HG03521 (cell line): ENCODE data around the gene WDR64.

Experiments
- ATAC-seq: cut with Tn5 transposase; IDR thresholded peaks from one replicate; pipeline ENCODE4 v1.9.1; 2021; ENCODE audit warnings: mild to moderate bottlenecking, moderate library complexity; ENCODE audit not compliant: unreplicated experiment

The WDR64 gene

GRCh38 chr1:241652012-241652411, at the start of gene WDR64:
Gene WDR64 (plus strand): TSS chr1:241652281. CDS start chr1:241652485, 204 bp downstream.
- no peak for ATAC-seq

DNA sequence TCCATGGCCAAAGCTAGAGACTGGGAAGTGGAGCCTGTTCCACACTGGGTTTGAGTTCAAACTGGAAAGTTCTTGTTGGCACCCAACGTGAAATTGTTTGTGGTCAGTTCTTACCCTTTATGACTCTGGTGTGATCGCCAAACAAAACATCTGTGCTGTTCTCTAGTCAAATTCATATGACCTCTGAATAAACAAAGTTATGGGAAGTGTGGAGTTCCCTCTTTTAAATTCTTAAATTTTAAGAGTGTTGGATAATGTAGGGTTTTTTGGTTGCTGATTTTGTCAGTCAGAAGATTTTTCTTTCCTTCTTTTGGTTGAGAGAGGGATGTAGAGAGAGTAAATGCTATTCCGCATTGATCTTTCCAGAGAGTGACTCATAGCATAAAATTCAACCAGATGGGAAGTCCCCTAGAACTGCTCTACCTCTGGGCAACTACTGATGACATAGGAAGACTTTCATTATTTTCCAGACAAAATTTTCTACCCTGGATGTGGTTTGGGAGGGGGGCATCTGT, 48.3 kb upstream of the WDR64 start:
- no peak for ATAC-seq

- ATAC-seq = no peak
Measured at GRCh38 chr1:241605146-241605805, 46.8 kb upstream of the WDR64 start.

DNA sequence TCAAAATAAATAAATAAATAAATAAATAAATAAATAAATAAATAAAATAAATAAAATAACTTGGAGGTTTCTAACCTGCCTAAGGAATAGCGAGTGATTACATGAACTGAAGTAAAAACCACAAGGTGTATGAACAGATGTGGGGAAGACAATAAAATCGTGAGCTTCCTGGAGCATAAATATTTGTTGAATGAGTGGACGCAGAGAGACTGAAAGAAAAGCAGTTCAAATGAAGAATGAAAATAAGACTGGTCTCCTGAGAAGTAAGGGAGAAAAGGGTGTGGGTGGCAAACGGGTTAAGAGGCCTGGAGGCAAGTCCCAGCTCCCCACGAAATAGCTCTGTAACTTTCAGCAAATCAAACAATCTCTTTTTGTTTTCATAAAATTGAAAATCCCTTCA, 45.5 kb upstream of the WDR64 start:
- no peak for ATAC-seq

DNA sequence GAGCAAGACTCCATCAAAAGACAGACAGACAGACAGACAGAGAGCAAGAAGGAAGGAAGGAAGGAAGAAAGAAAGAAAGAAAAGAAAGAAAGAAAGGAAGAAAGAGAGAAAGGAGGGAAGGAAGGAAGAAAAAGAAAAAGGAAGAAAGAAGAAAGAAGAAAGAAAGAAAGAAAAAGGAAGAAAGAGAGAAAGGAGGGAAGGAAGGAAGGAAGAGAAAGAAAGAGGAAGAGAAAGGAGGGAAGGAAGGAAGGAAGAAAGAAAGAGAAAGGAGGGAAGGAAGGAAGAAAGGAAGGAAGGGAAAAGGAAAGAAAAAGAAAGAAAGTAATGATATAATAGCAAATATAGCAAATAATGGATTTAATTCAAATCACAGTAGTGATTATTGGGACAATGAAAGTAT, 44.6 kb upstream of the WDR64 start:
- no peak for ATAC-seq

DNA sequence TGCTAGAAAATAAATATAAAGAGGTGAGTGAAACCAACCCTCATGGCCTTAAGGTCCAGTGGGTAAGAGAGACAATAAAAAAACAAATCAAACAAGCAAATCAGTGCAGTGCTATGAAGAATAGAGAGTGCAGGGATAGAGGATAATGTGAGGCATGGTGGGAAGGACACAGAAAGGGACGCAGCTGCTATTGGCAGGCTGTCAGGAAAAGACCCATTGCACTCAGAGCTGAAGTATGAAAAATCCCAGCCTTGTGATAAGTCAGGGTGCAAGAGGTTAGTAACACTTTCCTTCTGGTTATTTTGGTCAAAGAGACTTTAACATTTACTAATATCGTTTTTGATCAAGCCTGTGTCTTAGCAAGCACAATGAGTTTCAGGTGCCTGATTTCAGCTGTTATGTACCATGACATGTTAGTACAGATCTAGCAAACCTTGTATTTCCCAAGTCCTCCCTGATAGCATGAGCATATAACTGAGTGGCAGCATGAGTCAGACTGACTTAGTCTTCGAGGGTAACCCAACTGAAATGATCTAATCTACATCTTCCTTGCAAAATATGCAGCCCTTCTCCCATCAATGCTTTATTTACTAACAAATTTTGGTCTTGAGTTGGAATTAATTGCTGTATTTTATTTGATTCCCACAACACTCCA, 43.6 kb upstream of the WDR64 start:
- no peak for ATAC-seq

- no peak for ATAC-seq
Measured at GRCh38 chr1:241610056-241610815, 41.8 kb upstream of the WDR64 start.

DNA sequence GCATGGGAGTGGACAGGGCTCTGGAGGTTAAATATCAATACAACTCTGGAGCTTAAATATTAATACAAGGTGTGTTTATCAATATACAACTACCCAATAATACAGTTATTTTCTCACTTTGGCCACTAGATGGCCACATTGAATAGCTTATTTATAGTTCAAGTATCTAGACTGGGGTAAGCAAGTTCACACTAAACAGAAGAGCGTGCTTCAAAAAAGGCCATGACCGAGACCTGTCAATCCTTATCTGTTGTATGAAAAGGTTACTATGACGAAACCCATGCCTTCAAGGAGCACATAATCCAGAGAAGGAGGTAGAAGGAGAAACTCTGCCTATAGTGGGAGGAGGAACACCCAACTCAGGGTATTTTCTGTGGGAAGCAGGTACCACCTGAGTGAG, 41.0 kb upstream of the WDR64 start:
- peak; percentile 88 for ATAC-seq

DNA sequence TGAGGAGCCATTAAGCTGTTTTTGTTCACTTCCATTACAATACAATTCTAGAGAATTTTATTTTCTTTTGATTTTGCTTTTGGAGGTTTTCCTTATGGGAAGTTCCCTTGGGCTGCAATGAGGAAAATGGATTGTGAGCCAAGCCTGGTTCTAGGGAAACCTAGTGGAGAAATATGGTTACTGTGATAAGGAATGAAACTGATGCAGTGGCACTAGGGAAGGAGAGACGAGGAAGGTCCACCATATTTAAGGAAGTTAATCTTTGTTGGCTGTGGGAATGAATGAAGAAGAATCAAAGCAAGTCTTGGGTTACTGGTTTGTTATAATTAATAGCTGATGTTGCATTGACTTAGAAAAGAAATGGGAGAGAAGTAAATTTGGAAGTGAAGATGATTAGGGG, 40.3 kb upstream of the WDR64 start:
- no peak for ATAC-seq

DNA sequence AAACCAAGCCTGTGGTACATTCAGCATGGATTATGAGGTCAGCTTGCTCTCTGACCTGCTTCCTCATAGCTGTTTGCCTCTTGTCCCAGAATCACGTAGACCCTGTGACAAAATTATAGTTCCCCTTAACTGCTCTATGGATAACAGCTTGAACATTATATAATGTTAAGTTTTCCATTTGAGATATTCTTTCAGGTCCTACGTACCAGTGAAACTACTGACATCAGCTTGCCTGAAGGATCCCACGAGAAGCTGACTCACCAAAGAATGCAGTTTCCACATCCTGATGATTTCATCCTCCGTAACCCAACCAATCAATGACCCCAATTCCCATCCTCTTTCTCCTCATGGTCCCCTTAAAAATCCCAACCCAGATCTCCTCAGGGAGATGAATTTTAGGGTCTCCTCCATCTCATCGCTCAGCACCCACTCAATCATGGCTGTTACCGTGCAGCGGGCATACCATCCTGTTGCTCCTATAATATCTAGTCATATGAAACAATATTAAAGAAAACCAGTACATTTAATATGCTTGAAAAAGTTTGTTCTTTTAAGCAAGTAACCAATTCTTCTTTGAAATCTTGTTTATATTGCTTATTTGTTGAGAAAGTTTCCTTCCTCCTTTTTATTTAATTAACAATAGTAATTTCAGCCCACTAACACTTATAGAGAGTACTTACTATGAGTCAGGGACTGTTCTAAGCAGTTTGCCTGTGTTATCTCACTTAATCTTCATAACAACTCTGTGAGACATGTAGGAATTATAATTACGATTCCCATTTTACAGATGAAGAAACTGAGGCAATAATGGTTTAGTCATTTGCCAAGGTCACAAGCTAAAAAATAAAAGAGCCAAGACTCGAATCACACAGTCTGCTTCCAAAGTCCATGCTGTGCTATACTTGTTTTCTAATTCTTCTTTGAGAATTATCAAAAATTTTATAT, 39.3 kb upstream of the WDR64 start:
- no peak for ATAC-seq

DNA sequence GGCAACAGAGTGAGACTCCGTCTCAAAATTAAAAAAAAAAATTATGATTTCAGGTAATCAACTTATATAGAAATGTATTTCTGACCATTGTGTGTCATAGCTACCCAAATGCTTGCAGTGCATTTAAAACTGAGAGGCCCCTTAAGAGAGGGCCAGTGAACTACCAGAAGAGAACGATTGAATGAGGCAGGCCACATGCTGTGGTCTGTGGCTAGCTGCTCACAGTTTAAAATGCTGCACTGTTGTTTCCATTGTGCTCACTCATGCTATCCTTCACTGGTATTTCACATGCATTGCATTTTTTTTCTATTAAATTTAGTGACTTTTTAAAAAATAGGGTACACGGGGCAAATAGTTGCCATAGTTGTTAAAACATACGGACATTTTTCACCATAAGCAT, 37.9 kb upstream of the WDR64 start:
- ATAC-seq = no peak

GRCh38 chr1:241614572-241614971, 37.5 kb upstream of the WDR64 start:
- no peak for ATAC-seq

DNA sequence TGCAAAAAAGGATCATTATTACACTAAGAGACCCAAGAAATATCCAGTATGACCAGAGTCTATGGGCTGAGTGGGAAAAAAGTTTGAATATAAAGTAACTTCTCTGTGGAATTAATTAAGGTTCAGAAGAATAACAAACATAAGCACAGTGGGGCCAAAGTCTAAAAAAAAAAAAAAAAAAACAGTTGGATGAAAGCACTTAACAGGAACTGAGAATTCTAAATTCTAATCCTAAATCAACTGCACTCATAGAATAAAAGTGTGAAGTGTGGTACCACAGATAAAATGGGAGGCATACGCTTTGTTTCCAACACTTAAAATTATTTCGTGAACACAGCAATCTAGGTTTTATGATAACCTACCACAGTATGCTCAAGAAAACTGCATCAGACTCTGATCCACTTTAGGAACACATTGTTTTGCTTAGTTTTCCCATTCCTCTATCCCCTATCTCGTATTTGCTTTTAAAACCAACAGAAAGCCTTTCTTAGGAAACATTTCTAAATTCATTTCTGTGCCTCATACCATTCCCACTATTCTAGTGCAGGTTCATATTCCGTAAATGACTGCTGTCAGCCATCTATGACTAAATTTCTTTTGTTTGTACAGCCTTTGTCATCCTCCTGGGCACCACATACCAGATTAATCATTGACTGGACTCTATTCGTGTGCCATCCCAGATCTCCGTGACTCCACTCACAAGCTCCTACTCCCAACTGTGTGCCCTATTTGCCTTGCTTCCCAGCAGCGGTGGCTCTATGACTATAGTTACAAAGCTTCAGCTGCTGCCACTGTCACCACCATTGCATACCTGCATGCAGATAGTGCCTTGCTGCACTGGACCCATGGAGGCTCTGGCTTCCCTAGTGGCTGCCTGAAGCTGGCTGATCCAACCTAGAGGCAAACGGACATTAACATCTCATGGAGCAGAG, 36.8 kb upstream of the WDR64 start:
- no peak for ATAC-seq

- no peak for ATAC-seq
Measured at GRCh38 chr1:241617426-241617825, 34.7 kb upstream of the WDR64 start.

- ATAC-seq = no peak
Measured at GRCh38 chr1:241622669-241623068, 29.4 kb upstream of the WDR64 start.

DNA sequence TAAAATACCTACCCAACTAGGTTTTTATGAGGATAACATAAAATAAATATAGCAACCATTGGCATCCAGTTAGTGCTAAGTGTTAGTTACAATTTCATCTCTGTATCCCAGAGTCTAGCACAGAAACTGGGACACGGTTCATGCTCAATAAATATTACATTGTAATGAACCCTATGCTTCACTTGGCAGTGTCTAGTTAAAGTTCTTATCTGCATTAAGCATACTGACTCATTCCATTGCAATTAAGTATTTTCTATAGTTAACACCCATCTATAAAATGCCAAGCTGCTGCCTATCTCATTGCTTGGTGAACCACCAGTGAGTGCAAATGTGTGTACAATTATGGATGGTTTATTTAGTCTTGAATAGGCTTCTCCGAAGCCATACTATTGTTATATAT, 27.1 kb upstream of the WDR64 start:
- ATAC-seq = no peak

- ATAC-seq = peak; percentile 79
Measured at GRCh38 chr1:241627453-241628259, 24.4 kb upstream of the WDR64 start.

- ATAC-seq = no peak
Measured at GRCh38 chr1:241630005-241630404, 22.1 kb upstream of the WDR64 start.

DNA sequence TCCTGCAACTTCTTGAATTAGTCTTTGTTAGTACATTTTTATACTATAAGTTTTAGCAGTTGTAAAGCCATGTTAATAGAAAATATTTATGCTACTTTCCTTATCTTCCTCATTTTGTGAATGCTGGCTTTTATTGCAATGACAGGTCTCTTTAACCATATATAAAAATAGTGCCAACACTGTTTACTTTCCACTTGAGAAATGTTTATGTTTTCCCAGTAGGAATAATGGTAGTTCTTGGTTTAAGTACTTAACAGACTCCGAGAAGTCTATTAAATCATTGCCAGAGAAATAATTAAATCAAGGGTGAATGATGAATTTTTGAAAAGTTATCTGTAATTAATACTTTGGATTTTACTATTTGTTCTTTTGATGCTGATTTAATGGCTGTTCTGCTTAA, 21.6 kb upstream of the WDR64 start:
- no peak for ATAC-seq
